ENCODE data around the gene KRT31.
"Not testable (repeated sequence)": the region's sequence is repeated elsewhere in the genome, so short reads cannot be mapped to it uniquely, and the experiment has no call there.

KRT31 gene

GRCh38 chr17:41393294-41393693, 4.1 kb downstream of the KRT31 start:
- in situ Hi-C loops (cut with MboI; ENCODE audit: low sequenced_read_pairs): no loop called here
- H3K27me3 ChIP-seq (ENCODE audit: low read depth): peaks cover 11% of the 10 kb centered on the region
- H3K4me3 ChIP-seq: no peak overlapping the region
- no peak for DNase-seq (ENCODE audit: low spot score in 2 of 2)
- no peaks in the 10 kb centered on the region for H3K36me3 ChIP-seq (replicated peaks)
- H3K4me1 ChIP-seq: no peaks in the 10 kb centered on the region
- H3K9me3 ChIP-seq: no peaks in the 10 kb centered on the region

- Histone ChIP-seq H3K4me3 (no peak overlapping the region), H3K27me3 (ENCODE audit: low read depth) (peaks cover 11% of the 10 kb centered on the region), H3K9me3 (no peaks in the 10 kb centered on the region), H3K4me1 (no peaks in the 10 kb centered on the region), H3K36me3 (replicated peaks) (no peaks in the 10 kb centered on the region)
- in situ Hi-C loops (cut with MboI; ENCODE audit: low sequenced_read_pairs): no loop called here
- DNase-seq (ENCODE audit: low spot score in 2 of 2): no peak
Observed at GRCh38 chr17:41392278-41392677, 5.1 kb downstream of the KRT31 start.

- in situ Hi-C loops (cut with MboI; ENCODE audit: low sequenced_read_pairs): no loop called here
Observed at GRCh38 chr17:41391535-41391934, 5.9 kb downstream of the KRT31 start.

GRCh38 chr17:41390411-41390938, 6.9 kb downstream of the KRT31 start:
- Histone ChIP-seq H3K9me3 (no peaks in the 10 kb centered on the region), H3K36me3 (replicated peaks) (no peaks in the 10 kb centered on the region), H3K27me3 (ENCODE audit: low read depth) (peaks cover 11% of the 10 kb centered on the region), H3K4me1 (no peaks in the 10 kb centered on the region), H3K4me3 (no peak overlapping the region)
- DNase-seq (ENCODE audit: low spot score in 2 of 2): no peak
- in situ Hi-C loops (cut with MboI; ENCODE audit: low sequenced_read_pairs): no loop called here

More at GRCh38 chr17:41391535-41391934, 5.9 kb downstream of the KRT31 start:
- H3K4me1 ChIP-seq: no peaks in the 10 kb centered on the region
- peaks cover 11% of the 10 kb centered on the region for H3K27me3 ChIP-seq (ENCODE audit: low read depth)
- no peaks in the 10 kb centered on the region for H3K9me3 ChIP-seq
- no peak for DNase-seq (ENCODE audit: low spot score in 2 of 2)
- H3K4me3 ChIP-seq: no peak overlapping the region
- no peaks in the 10 kb centered on the region for H3K36me3 ChIP-seq (replicated peaks)

- peaks cover 9% of the 10 kb centered on the region for H3K27me3 ChIP-seq (ENCODE audit: low read depth)
- no peak overlapping the region for H3K4me3 ChIP-seq
- H3K9me3 ChIP-seq: no peaks in the 10 kb centered on the region
- no peaks in the 10 kb centered on the region for H3K36me3 ChIP-seq (replicated peaks)
- in situ Hi-C loops (cut with MboI; ENCODE audit: low sequenced_read_pairs): no loop called here
- H3K4me1 ChIP-seq: no peaks in the 10 kb centered on the region
- no peak for DNase-seq (ENCODE audit: low spot score in 2 of 2)
Observed at GRCh38 chr17:41387670-41388069, 9.7 kb downstream of the KRT31 start.

- in situ Hi-C loops (cut with MboI; ENCODE audit: low sequenced_read_pairs): no loop called here
- Histone ChIP-seq H3K9me3 (no peaks in the 10 kb centered on the region), H3K4me3 (no peak overlapping the region), H3K36me3 (replicated peaks) (no peaks in the 10 kb centered on the region), H3K27me3 (ENCODE audit: low read depth) (peaks cover under 1% of the 10 kb centered on the region), H3K4me1 (no peaks in the 10 kb centered on the region)
- no peak for DNase-seq (ENCODE audit: low spot score in 2 of 2)
Observed at GRCh38 chr17:41386227-41386626, 11.2 kb downstream of the KRT31 start.

- Histone ChIP-seq H3K4me1 (no peaks in the 10 kb centered on the region), H3K36me3 (replicated peaks) (no peaks in the 10 kb centered on the region), H3K4me3 (no peak overlapping the region), H3K9me3 (no peaks in the 10 kb centered on the region), H3K27me3 (ENCODE audit: low read depth) (no peaks in the 10 kb centered on the region; the same call in 1 of the 2 replicates)
- in situ Hi-C loops (cut with MboI; ENCODE audit: low sequenced_read_pairs): no loop called here
- DNase-seq (ENCODE audit: low spot score in 2 of 2): no peak
Observed at GRCh38 chr17:41383690-41384089, 13.7 kb downstream of the KRT31 start.

GRCh38 chr17:41382394-41382793, 15.0 kb downstream of the KRT31 start:
- Histone ChIP-seq H3K27me3 (ENCODE audit: low read depth) (no peaks in the 10 kb centered on the region; the same call in 1 of the 2 replicates), H3K4me3 (no peak overlapping the region), H3K4me1 (no peaks in the 10 kb centered on the region), H3K36me3 (replicated peaks) (no peaks in the 10 kb centered on the region), H3K9me3 (no peaks in the 10 kb centered on the region)
- no peak for DNase-seq (ENCODE audit: low spot score in 2 of 2)
- in situ Hi-C loops (cut with MboI; ENCODE audit: low sequenced_read_pairs): no loop called here

- H3K4me3 ChIP-seq; H3K36me3 ChIP-seq (replicated peaks); DNase-seq (ENCODE audit: low spot score in 2 of 2); in situ Hi-C loops (cut with MboI; ENCODE audit: low sequenced_read_pairs); H3K27me3 ChIP-seq (ENCODE audit: low read depth); H3K4me1 ChIP-seq; H3K9me3 ChIP-seq: not testable (repeated sequence)
Observed at GRCh38 chr17:41381943-41382342, 15.5 kb downstream of the KRT31 start, which contains the start of gene KRT34. Gene KRT34, minus strand, starts transcription at chr17:41382306. Its CDS starts 60 bp downstream, at chr17:41382246.

- H3K9me3 ChIP-seq; H3K36me3 ChIP-seq (replicated peaks); H3K4me3 ChIP-seq; DNase-seq (ENCODE audit: low spot score in 2 of 2); H3K27me3 ChIP-seq (ENCODE audit: low read depth); in situ Hi-C loops (cut with MboI; ENCODE audit: low sequenced_read_pairs); H3K4me1 ChIP-seq: not testable (repeated sequence)
Observed at GRCh38 chr17:41380091-41380490, 17.3 kb downstream of the KRT31 start.

GRCh38 chr17:41377546-41377945, 19.9 kb downstream of the KRT31 start:
- Histone ChIP-seq H3K27me3 (ENCODE audit: low read depth) (no peaks in the 10 kb centered on the region), H3K9me3 (no peaks in the 10 kb centered on the region), H3K36me3 (replicated peaks) (no peaks in the 10 kb centered on the region), H3K4me3 (no peak overlapping the region), H3K4me1 (no peaks in the 10 kb centered on the region)
- no peak for DNase-seq (ENCODE audit: low spot score in 2 of 2)
- in situ Hi-C loops (cut with MboI; ENCODE audit: low sequenced_read_pairs): no loop called here

GRCh38 chr17:41369713-41370112, 27.7 kb downstream of the KRT31 start, which contains the start of gene KRT33B:
Gene KRT33B, minus strand, starts transcription at chr17:41369813. Its CDS starts 63 bp downstream, at chr17:41369750.
- Histone ChIP-seq H3K27me3 (ENCODE audit: low read depth) (no peaks in the 10 kb centered on the region; the same call in none of the 2 replicates), H3K4me3 (no peak within 1 kb of the TSS), H3K36me3 (replicated peaks) (no peaks in the 10 kb centered on the region), H3K9me3 (no peaks in the 10 kb centered on the region), H3K4me1 (no peaks in the 10 kb centered on the region)
- in situ Hi-C loops (cut with MboI; ENCODE audit: low sequenced_read_pairs): no loop called here
- no peak for DNase-seq (ENCODE audit: low spot score in 2 of 2)

GRCh38 chr17:41369023-41369422, 28.4 kb downstream of the KRT31 start:
- in situ Hi-C loops (cut with MboI; ENCODE audit: low sequenced_read_pairs): no loop called here
- H3K9me3 ChIP-seq: no peaks in the 10 kb centered on the region
- H3K4me1 ChIP-seq: no peaks in the 10 kb centered on the region
- DNase-seq (ENCODE audit: low spot score in 2 of 2): no peak
- no peaks in the 10 kb centered on the region for H3K36me3 ChIP-seq (replicated peaks)
- no peak overlapping the region for H3K4me3 ChIP-seq
- no peaks in the 10 kb centered on the region; the same call in none of the 2 replicates for H3K27me3 ChIP-seq (ENCODE audit: low read depth)

GRCh38 chr17:41367426-41368075, 29.9 kb downstream of the KRT31 start:
- Histone ChIP-seq H3K27me3 (ENCODE audit: low read depth) (no peaks in the 10 kb centered on the region; the same call in none of the 2 replicates), H3K4me3 (no peak overlapping the region), H3K9me3 (no peaks in the 10 kb centered on the region), H3K36me3 (replicated peaks) (no peaks in the 10 kb centered on the region), H3K4me1 (no peaks in the 10 kb centered on the region)
- DNase-seq (ENCODE audit: low spot score in 2 of 2): no peak
- in situ Hi-C loops (cut with MboI; ENCODE audit: low sequenced_read_pairs): no loop called here

Measured in HAP-1 (cell line).